ENCODE results near the gene UTS2R. TPM values are rescaled to one million over a fixed set of nuclear protein-coding genes. Genes with fewer than 3 reads are reported as not detected.

The UTS2R gene
- total RNA-seq, 2 donors from 2014 or later: 0.40 TPM; not detected in 1

DNA sequence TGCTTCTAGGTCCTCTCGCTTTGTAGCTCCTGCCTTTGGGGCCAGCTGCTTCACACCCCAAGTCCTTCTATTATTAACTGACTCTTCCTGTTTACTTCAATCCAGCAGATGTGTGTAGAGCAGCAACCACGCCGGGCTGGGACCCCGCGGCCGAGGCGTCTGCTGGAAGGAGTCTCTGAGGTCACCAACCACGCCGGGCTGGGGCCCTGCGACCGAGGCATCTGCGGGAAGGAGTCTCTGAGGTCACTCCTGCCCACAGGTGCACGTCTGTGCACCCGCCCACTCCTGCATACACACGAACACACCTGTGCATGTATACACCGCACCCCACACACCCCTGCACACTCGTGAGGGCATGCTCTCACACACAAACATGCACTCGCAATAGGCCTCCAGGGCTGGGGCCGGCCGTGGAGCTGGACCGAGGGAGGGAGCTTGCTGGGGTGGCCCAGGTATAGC is 20.3 kb upstream of the UTS2R start:
- H3K4me1 ChIP-seq (ENCODE audit: control insufficient read depth, insufficient read depth, low read length): no peaks in the 10 kb centered on the region
- 91 to 94% methylated on average over 9 to 21 of the region's 21 CpGs for WGBS, 2 experiments (ENCODE audit: insufficient coverage in 1 of 2, insufficient read length in 1 of 2)
- H3K27me3 ChIP-seq (ENCODE audit: control insufficient read depth, insufficient read depth, low read length, poor library complexity, severe bottlenecking): no peaks in the 10 kb centered on the region
- H3K36me3 ChIP-seq (ENCODE audit: control insufficient read depth, insufficient read depth, low read length): no peaks in the 10 kb centered on the region
- H3K27ac ChIP-seq (ENCODE audit: low read depth, low read length): no peak overlapping the region
- Mint-ChIP-seq H3K4me1 (peaks cover 11% of the 10 kb centered on the region), H3K9me3 (no peaks in the 10 kb centered on the region), H3K4me3 (no peak overlapping the region), H3K36me3 (ENCODE audit: low read depth) (no peaks in the 10 kb centered on the region), H3K27me3 (ENCODE audit: insufficient read depth) (peaks cover 8% of the 10 kb centered on the region), H3K27ac (no peak overlapping the region)
- no peak overlapping the region for H3K9ac ChIP-seq (ENCODE audit: extremely low read depth, low read length, poor library complexity, severe bottlenecking)
- DNase-seq: peak; percentile 45
- no peak overlapping the region for H3K4me3 ChIP-seq (ENCODE audit: low read length)
- TF ChIP-seq, protein P1, sequence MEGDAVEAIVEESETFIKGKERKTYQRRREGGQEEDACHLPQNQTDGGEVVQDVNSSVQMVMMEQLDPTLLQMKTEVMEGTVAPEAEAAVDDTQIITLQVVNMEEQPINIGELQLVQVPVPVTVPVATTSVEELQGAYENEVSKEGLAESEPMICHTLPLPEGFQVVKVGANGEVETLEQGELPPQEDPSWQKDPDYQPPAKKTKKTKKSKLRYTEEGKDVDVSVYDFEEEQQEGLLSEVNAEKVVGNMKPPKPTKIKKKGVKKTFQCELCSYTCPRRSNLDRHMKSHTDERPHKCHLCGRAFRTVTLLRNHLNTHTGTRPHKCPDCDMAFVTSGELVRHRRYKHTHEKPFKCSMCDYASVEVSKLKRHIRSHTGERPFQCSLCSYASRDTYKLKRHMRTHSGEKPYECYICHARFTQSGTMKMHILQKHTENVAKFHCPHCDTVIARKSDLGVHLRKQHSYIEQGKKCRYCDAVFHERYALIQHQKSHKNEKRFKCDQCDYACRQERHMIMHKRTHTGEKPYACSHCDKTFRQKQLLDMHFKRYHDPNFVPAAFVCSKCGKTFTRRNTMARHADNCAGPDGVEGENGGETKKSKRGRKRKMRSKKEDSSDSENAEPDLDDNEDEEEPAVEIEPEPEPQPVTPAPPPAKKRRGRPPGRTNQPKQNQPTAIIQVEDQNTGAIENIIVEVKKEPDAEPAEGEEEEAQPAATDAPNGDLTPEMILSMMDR (conservative IDR thresholded peaks at IDR 0.05): no peak
- H3K9me3 ChIP-seq (ENCODE audit: control insufficient read depth, low read length): no peaks in the 10 kb centered on the region

- Mint-ChIP-seq H3K27ac (no peak overlapping the region), H3K9me3 (no peaks in the 10 kb centered on the region), H3K4me1 (peaks cover 8% of the 10 kb centered on the region), H3K4me3 (no peak overlapping the region), H3K27me3 (ENCODE audit: insufficient read depth) (peaks cover 8% of the 10 kb centered on the region), H3K36me3 (ENCODE audit: low read depth) (no peaks in the 10 kb centered on the region)
- no peak overlapping the region for H3K9ac ChIP-seq (ENCODE audit: extremely low read depth, low read length, poor library complexity, severe bottlenecking)
- H3K36me3 ChIP-seq (ENCODE audit: control insufficient read depth, insufficient read depth, low read length): no peaks in the 10 kb centered on the region
- WGBS, 2 experiments (ENCODE audit: insufficient coverage in 1 of 2, insufficient read length in 1 of 2): 50 to 64% methylated on average over 17 to 26 of the region's 26 CpGs
- H3K9me3 ChIP-seq (ENCODE audit: control insufficient read depth, low read length): no peaks in the 10 kb centered on the region
- no peaks in the 10 kb centered on the region for H3K4me1 ChIP-seq (ENCODE audit: control insufficient read depth, insufficient read depth, low read length)
- H3K27ac ChIP-seq (ENCODE audit: low read depth, low read length): no peak overlapping the region
- no peaks in the 10 kb centered on the region for H3K27me3 ChIP-seq (ENCODE audit: control insufficient read depth, insufficient read depth, low read length, poor library complexity, severe bottlenecking)
- peak; percentile 99 for DNase-seq
- H3K4me3 ChIP-seq (ENCODE audit: low read length): no peak overlapping the region
- TF ChIP-seq, protein P1 (conservative IDR thresholded peaks at IDR 0.05): peak; percentile 97
These were observed 19.7 kb upstream of the UTS2R start for GRCh38 chr17:82351713-82352488.

DNA sequence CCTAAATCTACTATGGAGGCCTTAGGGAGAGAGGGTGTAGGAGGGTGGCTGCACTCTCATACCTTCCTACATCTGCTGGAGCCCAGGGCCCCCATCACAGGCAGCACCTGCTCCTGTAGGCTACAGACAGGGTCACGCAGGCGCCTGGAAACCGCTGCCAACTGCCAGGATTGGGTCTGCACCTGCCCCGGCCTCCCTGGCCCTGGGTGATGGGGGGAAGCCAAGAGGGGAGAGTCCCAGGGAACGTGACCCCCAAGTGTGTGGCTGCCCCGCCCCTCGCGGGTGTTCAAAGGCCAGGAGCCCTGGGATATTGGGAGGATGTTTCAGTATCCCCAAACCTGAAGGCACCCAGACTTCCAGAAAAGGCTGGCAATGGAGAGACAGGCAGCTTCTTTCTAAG is 18.1 kb upstream of the UTS2R start:
- no peak overlapping the region for H3K9ac ChIP-seq (ENCODE audit: extremely low read depth, low read length, poor library complexity, severe bottlenecking)
- no peak for DNase-seq
- Mint-ChIP-seq H3K27me3 (ENCODE audit: insufficient read depth) (peaks cover 8% of the 10 kb centered on the region), H3K9me3 (no peaks in the 10 kb centered on the region), H3K4me1 (peaks cover 9% of the 10 kb centered on the region), H3K4me3 (no peak overlapping the region), H3K27ac (no peak overlapping the region), H3K36me3 (ENCODE audit: low read depth) (no peaks in the 10 kb centered on the region)
- no peaks in the 10 kb centered on the region for H3K9me3 ChIP-seq (ENCODE audit: control insufficient read depth, low read length)
- WGBS, 2 experiments (ENCODE audit: insufficient coverage in 1 of 2, insufficient read length in 1 of 2): 91 to 94% methylated on average over 3 to 8 of the region's 8 CpGs
- no peak overlapping the region for H3K27ac ChIP-seq (ENCODE audit: low read depth, low read length)
- no peak overlapping the region for H3K4me3 ChIP-seq (ENCODE audit: low read length)
- no peaks in the 10 kb centered on the region for H3K36me3 ChIP-seq (ENCODE audit: control insufficient read depth, insufficient read depth, low read length)
- H3K27me3 ChIP-seq (ENCODE audit: control insufficient read depth, insufficient read depth, low read length, poor library complexity, severe bottlenecking): no peaks in the 10 kb centered on the region
- H3K4me1 ChIP-seq (ENCODE audit: control insufficient read depth, insufficient read depth, low read length): no peaks in the 10 kb centered on the region
- TF ChIP-seq, protein P1 (conservative IDR thresholded peaks at IDR 0.05): no peak
